RWPE1 (cell line): ENCODE results near the gene DSCAML1.

Experiments used
- CTCF ChIA-PET: fragments of 350-600 bp; sonication (Branson Sonifier 250); formaldehyde crosslinking; extraction: SDS; loops from one replicate; lab custom pipeline; 2021; lab: Yijun Ruan, JAX
- POLR2A ChIA-PET: fragments of 400-600 bp; formaldehyde crosslinking; extraction: SDS; loops from one replicate; lab custom pipeline; 2020; ENCODE audit warnings: antibody characterized with exemption; ENCODE audit not compliant: low non-redundant PET; lab: Yijun Ruan, JAX
- DNase-seq: peaks from one replicate; pipeline ENCODE4 v3.0.0; 2012; ENCODE audit warnings: low spot score
- H3K27ac ChIP-seq: fragments of 450-650 bp; 2 replicates; pipeline ENCODE4 v1.5.1; 2017
- TF ChIP-seq, protein P1 (sequence below): fragments of 450-650 bp; conservative IDR thresholded peaks from 2 replicates; pipeline ENCODE4 v1.5.1; 2017; ENCODE audit warnings: low read depth, mild to moderate bottlenecking

DSCAML1 gene

DNA sequence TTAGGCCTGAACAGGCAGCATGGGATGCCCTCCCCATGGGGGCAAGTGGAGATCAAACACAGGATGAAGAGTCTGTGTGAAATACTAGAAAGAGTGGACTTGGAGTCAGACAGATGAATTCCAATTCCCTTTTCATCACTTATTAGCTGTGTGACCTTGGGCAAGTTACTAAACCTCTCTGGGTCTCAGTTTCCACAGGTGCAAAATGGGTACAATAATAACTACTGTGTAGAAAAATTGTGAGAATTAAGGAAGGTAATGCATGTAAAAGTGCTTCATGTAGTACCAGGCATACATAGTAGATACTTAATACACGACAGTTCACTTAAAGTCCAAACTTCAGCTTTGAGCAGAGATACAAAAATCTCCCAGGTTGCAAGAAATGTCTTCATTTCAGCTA lies 176.4 kb downstream of the DSCAML1 start:
- TF ChIP-seq, protein P1, sequence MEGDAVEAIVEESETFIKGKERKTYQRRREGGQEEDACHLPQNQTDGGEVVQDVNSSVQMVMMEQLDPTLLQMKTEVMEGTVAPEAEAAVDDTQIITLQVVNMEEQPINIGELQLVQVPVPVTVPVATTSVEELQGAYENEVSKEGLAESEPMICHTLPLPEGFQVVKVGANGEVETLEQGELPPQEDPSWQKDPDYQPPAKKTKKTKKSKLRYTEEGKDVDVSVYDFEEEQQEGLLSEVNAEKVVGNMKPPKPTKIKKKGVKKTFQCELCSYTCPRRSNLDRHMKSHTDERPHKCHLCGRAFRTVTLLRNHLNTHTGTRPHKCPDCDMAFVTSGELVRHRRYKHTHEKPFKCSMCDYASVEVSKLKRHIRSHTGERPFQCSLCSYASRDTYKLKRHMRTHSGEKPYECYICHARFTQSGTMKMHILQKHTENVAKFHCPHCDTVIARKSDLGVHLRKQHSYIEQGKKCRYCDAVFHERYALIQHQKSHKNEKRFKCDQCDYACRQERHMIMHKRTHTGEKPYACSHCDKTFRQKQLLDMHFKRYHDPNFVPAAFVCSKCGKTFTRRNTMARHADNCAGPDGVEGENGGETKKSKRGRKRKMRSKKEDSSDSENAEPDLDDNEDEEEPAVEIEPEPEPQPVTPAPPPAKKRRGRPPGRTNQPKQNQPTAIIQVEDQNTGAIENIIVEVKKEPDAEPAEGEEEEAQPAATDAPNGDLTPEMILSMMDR, result no peak
- no peak overlapping the region for H3K27ac ChIP-seq
- POLR2A ChIA-PET, result no interaction called here
- DNase-seq, result no peak
- CTCF ChIA-PET, result interaction anchor here (0.7 to 1.9 kb wide), 5 partner anchors 9 to 322 kb away, joined by 3 to 5 read pairs (median 3); no protein-coding TSS in a partner anchor

DNA sequence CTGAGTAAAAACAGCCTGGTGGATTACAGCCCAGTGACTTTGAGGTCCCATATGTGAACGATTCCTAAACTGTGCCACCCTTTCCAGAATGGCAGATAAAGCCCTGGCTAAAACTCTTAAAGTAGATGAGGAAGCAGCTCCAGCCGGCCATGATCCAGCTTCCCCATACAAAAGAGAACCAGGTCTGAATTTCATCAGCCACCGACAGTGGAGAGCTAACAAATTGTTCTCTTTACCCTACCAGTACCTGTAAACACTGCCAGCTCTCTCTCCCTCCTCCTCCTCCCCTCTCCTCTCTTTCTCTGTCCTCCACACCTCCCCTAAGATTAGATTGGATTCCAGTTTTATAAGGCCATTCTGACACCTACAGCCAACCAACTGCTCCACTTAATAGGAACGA lies 176.9 kb downstream of the DSCAML1 start:
- ChIA-PET POLR2A (interaction anchor here (0.6 kb wide), 1 partner anchor 1165 kb away, joined by 4 read pairs; no protein-coding TSS in a partner anchor), CTCF (interaction anchor here (0.7 to 1.9 kb wide), 2 partner anchors 194 to 323 kb away, joined by 3 to 5 read pairs; no protein-coding TSS in a partner anchor)
- no peak overlapping the region for H3K27ac ChIP-seq
- DNase-seq, result no peak
- TF ChIP-seq, protein P1, result no peak

DNA sequence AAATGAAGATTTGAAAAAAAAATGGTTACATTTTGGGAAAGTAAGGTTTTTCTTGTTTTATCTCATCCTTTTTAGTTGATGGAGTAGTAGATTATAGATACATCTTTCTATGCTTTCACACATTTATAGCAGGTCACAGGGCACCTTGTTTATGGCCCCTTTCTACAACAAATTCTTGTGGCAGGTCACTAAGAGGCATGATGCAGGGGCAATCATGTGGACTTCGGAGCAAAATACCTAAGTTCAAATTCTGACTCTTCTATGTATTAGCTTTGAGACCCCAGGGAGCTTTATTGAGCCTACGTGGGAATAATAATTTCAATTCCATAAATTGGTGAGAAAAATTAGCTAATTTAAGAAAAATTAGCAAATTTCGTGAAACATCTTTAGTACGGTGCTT lies 177.4 kb downstream of the DSCAML1 start:
- TF ChIP-seq, protein P1, result no peak
- CTCF ChIA-PET, result interaction anchor here (1.9 kb wide), 1 partner anchor 193 kb away, joined by 5 read pairs; no protein-coding TSS in a partner anchor
- no peak overlapping the region for H3K27ac ChIP-seq
- no peak for DNase-seq
- POLR2A ChIA-PET, result interaction anchor here (0.6 kb wide), 1 partner anchor 1166 kb away, joined by 4 read pairs; no protein-coding TSS in a partner anchor

DNA sequence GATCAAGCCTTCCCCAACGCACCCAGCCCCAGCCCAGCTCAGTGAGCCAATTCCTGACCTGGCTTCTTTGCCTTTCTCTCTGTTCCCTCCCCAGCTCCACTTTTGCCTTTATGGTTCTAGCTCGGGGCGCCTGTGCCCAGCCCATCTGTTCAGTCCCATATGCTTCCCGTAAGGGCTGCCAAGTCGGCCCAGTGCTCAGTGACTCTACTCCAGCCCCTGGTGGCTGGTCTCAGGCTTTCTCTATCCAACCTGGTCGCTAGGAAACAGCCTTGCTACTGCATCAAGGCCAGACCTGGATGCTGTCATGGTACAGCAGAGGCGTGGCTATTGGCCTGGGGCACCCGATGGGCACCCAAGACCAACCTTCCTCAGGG lies 178.0 kb downstream of the DSCAML1 start:
- no peak for DNase-seq
- ChIA-PET CTCF (no interaction called here), POLR2A (no interaction called here)
- H3K27ac ChIP-seq, result no peak overlapping the region
- TF ChIP-seq, protein P1, result no peak

DNA sequence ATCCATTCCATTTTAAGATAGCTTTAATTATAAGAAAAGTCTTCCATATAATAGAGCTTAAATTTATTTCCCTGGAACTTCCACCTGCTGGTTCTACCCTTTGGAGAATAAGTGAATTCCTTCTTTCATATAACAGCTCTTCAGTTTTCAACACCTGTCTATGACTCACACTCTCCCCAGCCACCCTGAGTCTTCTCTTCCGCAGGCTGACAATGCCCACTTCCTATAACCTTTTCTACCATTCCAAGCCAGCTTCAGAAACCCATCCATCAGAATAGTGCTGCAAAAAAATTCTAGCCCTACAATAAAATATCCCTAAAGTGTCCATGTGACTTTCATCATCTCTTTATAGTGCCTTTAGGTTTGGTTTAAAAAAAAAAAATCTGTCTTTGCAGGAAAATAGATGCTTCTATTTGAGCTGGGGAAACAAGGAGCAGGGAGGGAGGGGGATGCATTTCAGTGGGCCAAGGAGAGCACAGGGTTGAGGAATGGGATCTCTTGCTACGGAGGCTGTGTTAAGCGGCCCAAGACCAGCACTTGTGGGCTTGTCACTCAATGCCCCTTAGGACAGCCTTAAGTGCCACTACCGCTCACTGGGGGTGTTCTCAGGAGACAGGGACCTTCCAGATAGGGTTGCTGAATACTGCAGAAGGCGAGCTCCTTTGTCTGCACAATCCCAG lies 178.6 kb downstream of the DSCAML1 start:
- TF ChIP-seq, protein P1, result no peak
- DNase-seq, result peak; percentile 19
- POLR2A ChIA-PET, result no interaction called here
- CTCF ChIA-PET, result interaction anchor here (1.0 kb wide), 1 partner anchor 192 kb away, joined by 4 read pairs; no protein-coding TSS in a partner anchor
- H3K27ac ChIP-seq, result no peak overlapping the region

DNA sequence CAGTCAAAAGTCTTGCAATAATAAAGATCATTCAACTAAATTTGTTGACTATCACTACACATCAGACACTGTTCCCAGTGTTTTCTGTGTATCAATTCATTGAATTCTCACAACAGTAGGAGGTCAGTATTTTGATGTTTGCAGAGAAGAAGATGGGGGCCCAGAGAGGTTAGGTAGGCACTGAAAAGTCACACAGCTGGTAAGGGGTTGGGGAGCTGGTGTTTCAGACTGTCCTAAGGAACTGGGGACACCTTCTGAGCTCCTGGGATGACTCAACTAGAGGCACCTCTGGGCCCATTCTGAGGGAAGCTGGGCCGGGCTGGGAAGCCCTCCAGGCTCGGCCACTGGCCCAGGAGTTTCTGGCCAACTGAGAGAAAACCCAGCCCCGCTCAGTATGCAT lies 180.0 kb downstream of the DSCAML1 start:
- POLR2A ChIA-PET, result no interaction called here
- DNase-seq, result no peak
- H3K27ac ChIP-seq, result no peak overlapping the region
- CTCF ChIA-PET, result no interaction called here
- TF ChIP-seq, protein P1, result no peak
